ENCODE data around the gene SHLD2. TPM values are rescaled to one million over a fixed set of nuclear protein-coding genes. Genes with fewer than 3 reads are reported as not detected.
A peak's percentile ranks its signal among the peaks of the same experiment; 100 is the strongest.

Gene SHLD2
- total and polyA plus RNA-seq, 2 of the 13 experiments (the other 11 are each of a cell fraction or from before 2014, with no cell fraction given), result 25.7 to 53.7 TPM

GRCh38 chr10:87092861-87093631 lies 2.0 kb upstream of the SHLD2 start (continued):
- TF ChIP-seq ISL2 (CRISPR knock-in tag; IDR thresholded peaks at IDR 0.05) (peak; percentile 68), TSC22D2 (CRISPR knock-in tag; IDR thresholded peaks at IDR 0.05; ENCODE audit: borderline replicate concordance) (0 out of 2 replicates have a peak, but pooled peaks have one; percentile 25), ZNF180 (CRISPR knock-in tag; IDR thresholded peaks at IDR 0.05; ENCODE audit: borderline replicate concordance, low read depth) (no peak), ZNF12 (CRISPR knock-in tag; IDR thresholded peaks at IDR 0.05) (no peak), HOXD1 (CRISPR knock-in tag; IDR thresholded peaks at IDR 0.05) (no peak; the same call in 1 of the 2 replicates), ZNF350 (CRISPR knock-in tag; IDR thresholded peaks at IDR 0.05; ENCODE audit: borderline replicate concordance, low read depth) (no peak), DRAP1 (CRISPR knock-in tag; IDR thresholded peaks at IDR 0.05) (peak; percentile 90), HDAC6 (IDR thresholded peaks at IDR 0.05; ENCODE audit: low read depth, low read length) (no peak), RARA (CRISPR knock-in tag; IDR thresholded peaks at IDR 0.05) (peak; percentile 52), MAZ (IDR thresholded peaks at IDR 0.05; ENCODE audit: borderline replicate concordance, low read depth, low read length) (no peak), MAZ (CRISPR knock-in tag; IDR thresholded peaks at IDR 0.05; ENCODE audit: low read depth) (peak; percentile 27; the same call in 1 of the 2 replicates), CTCF (CRISPR knock-in tag; IDR thresholded peaks at IDR 0.05) (no peak), ZBTB1 (CRISPR knock-in tag; IDR thresholded peaks at IDR 0.05; ENCODE audit: borderline replicate concordance) (no peak), XBP1 (CRISPR knock-in tag; IDR thresholded peaks at IDR 0.05) (no peak), ZNF879 (CRISPR knock-in tag; IDR thresholded peaks at IDR 0.05) (no peak), ZNF850 (CRISPR knock-in tag; conservative IDR thresholded peaks at IDR 0.05) (no peak), PRMT3 (CRISPR knock-in tag; IDR thresholded peaks at IDR 0.05; ENCODE audit: borderline replicate concordance, low read depth) (no peak), SP2 (CRISPR knock-in tag; IDR thresholded peaks at IDR 0.05) (no peak), ATF2 (CRISPR knock-in tag; IDR thresholded peaks at IDR 0.05) (no peak), SOX5 (CRISPR knock-in tag; IDR thresholded peaks at IDR 0.05; ENCODE audit: borderline replicate concordance) (peak; percentile 31; the same call in 1 of the 2 replicates), SAP130 (CRISPR knock-in tag; IDR thresholded peaks at IDR 0.05; ENCODE audit: low read depth) (peak; percentile 76), ZNF558 (CRISPR knock-in tag; IDR thresholded peaks at IDR 0.05; ENCODE audit: borderline replicate concordance) (peak; percentile 51; the same call in 1 of the 2 replicates), RFXAP (CRISPR knock-in tag; IDR thresholded peaks at IDR 0.05; ENCODE audit: borderline replicate concordance) (no peak)
